Endothelial cell of umbilical vein (primary cell): ENCODE results near the gene WDHD1. TPM values are rescaled to one million over a fixed set of nuclear protein-coding genes. Genes with fewer than 3 reads are reported as not detected.

ENCODE experiments used
- BruUV-seq: library from RNA; stranded (reverse); fragments of 400-500 nt; replicated peaks from 2 replicates; lab custom pipeline; 2021; lab: Mats Ljungman, UMichigan
- CTCF ChIA-PET: fragments of 300-600, 350-600 bp; sonication (Branson Sonifier 250); formaldehyde crosslinking; loops from one replicate; lab custom pipeline; 2021; ENCODE audit warnings: antibody characterized with exemption, inconsistent platforms; lab: Charles Lee
- POLR2A ChIA-PET: fragments of 300-600, 350-600 bp; sonication (Branson Sonifier 250); formaldehyde crosslinking; loops from one replicate; lab custom pipeline; 2021; ENCODE audit warnings: antibody characterized with exemption, inconsistent platforms; lab: Charles Lee
- DNase-seq: peaks from one replicate; pipeline ENCODE4 v3.0.0-alpha.2; 2011; ENCODE audit warnings: low read depth, low spot score
- FAIRE-seq: peaks from 2 replicates; lab custom pipeline; 2011; peaks lifted over from hg19 to GRCh38; lab: Jason Lieb, UNC
- H2AFZ ChIP-seq: 2 replicates; pipeline ENCODE4 v1.6.0; 2012; ENCODE audit warnings: low read depth, low read length, control low read depth, inconsistent platforms
- H3K27ac ChIP-seq: 2 replicates; pipeline ENCODE4 v1.5.1; 2011; ENCODE audit warnings: low read depth, mild to moderate bottlenecking, control low read depth, low read length, moderate library complexity; ENCODE audit not compliant: insufficient read depth
- H3K27me3 ChIP-seq, 2 experiments: 2 replicates each; pipeline versions ENCODE4 v1.6.0 to v1.6.1; 2011; ENCODE audit warnings: low read length in 2 of 2, mixed read lengths in 1 of 2; ENCODE audit not compliant: control insufficient read depth in 2 of 2, insufficient read depth in 2 of 2
- H3K36me3 ChIP-seq, 2 experiments: 2 replicates in 1 of 2; 3 replicates in 1 of 2; pipeline ENCODE4 v1.5.1; 2011; ENCODE audit warnings: low read length in 2 of 2, mild to moderate bottlenecking in 1 of 2, moderate library complexity in 1 of 2; ENCODE audit not compliant: control insufficient read depth in 2 of 2, insufficient read depth in 2 of 2; ENCODE audit errors: extremely low read depth in 1 of 2
- H3K4me1 ChIP-seq: 3 replicates; pipeline ENCODE4 v1.5.1; 2011; ENCODE audit warnings: mild to moderate bottlenecking, low read length; ENCODE audit not compliant: control insufficient read depth, insufficient read depth; ENCODE audit errors: extremely low read depth
- H3K4me2 ChIP-seq: 2 replicates; pipeline ENCODE4 v1.6.1; 2011; ENCODE audit warnings: low read length, control low read depth, mixed read lengths; ENCODE audit not compliant: insufficient read depth
- H3K4me3 ChIP-seq, 3 experiments: fragments of 200-600 bp in 1 of 3; sonication (generic), shearing (Covaris generic) in 1 of 3; replicated peaks in 1 of 3; 2 replicates each; pipeline ENCODE4 v1.5.1; 2011 to 2016; ENCODE audit warnings: control low read depth in 3 of 3, low read length in 3 of 3, mild to moderate bottlenecking in 2 of 3, inconsistent platforms in 1 of 3, low read depth in 1 of 3, moderate library complexity in 1 of 3; ENCODE audit not compliant: insufficient read depth in 1 of 3
- H3K79me2 ChIP-seq: 2 replicates; pipeline ENCODE4 v1.6.0; 2012; ENCODE audit warnings: low read length, inconsistent platforms; ENCODE audit not compliant: control insufficient read depth, insufficient read depth
- H3K9ac ChIP-seq: replicated peaks from 2 replicates; pipeline ENCODE3; 2011; ENCODE audit warnings: low read length, control low read depth; ENCODE audit not compliant: insufficient read depth; ENCODE audit errors: extremely low read depth
- H3K9me1 ChIP-seq: replicated peaks from 3 replicates; pipeline ENCODE4 v1.6.0; 2011; ENCODE audit warnings: mild to moderate bottlenecking, low read length; ENCODE audit not compliant: control insufficient read depth, insufficient read depth; ENCODE audit errors: extremely low read depth
- H3K9me3 ChIP-seq: replicated peaks from 2 replicates; pipeline ENCODE4 v1.5.1; 2012; ENCODE audit warnings: low read length, inconsistent platforms; ENCODE audit not compliant: control insufficient read depth, insufficient read depth
- H4K20me1 ChIP-seq: replicated peaks from 2 replicates; pipeline ENCODE3; 2011; ENCODE audit warnings: mild to moderate bottlenecking, low read length; ENCODE audit not compliant: control insufficient read depth, insufficient read depth; ENCODE audit errors: extremely low read depth
- EZH2 ChIP-seq: IDR thresholded peaks from 2 replicates; pipeline ENCODE4 v1.6.1; 2012; ENCODE audit warnings: borderline replicate concordance, low read depth, mild to moderate bottlenecking, moderate library complexity, low read length, inconsistent platforms; ENCODE audit not compliant: severe bottlenecking
- FOS ChIP-seq: IDR thresholded peaks from 2 replicates; pipeline ENCODE4 v1.6.1; 2011; ENCODE audit warnings: mild to moderate bottlenecking, low read length, moderate library complexity, borderline replicate concordance; ENCODE audit not compliant: insufficient read depth
- GATA2 ChIP-seq: IDR thresholded peaks from 2 replicates; pipeline ENCODE4 v1.7.0; 2011; ENCODE audit warnings: low read depth, mild to moderate bottlenecking, moderate library complexity, mixed read lengths, low read length; ENCODE audit not compliant: insufficient read length, insufficient read depth
- JUN ChIP-seq: IDR thresholded peaks from 2 replicates; pipeline ENCODE4 v1.6.1; 2011; ENCODE audit warnings: borderline replicate concordance, low read depth; ENCODE audit not compliant: insufficient read length, insufficient read depth
- MYC ChIP-seq: IDR thresholded peaks from one replicate; pipeline ENCODE4 v1.6.1; 2011; ENCODE audit warnings: mild to moderate bottlenecking, low read depth, low read length
- POLR2A ChIP-seq: IDR thresholded peaks from 2 replicates; pipeline ENCODE4 v1.6.1; 2012; ENCODE audit warnings: low read depth, mild to moderate bottlenecking, control low read depth, low read length
- POLR2AphosphoS5 ChIP-seq: IDR thresholded peaks from 2 replicates; pipeline ENCODE4 v1.6.1; 2012; ENCODE audit warnings: low read depth, mild to moderate bottlenecking, control low read depth, low read length, moderate library complexity; ENCODE audit not compliant: insufficient read depth
- dilution Hi-C: fragments of 300-500 bp; cut with MboI; formaldehyde crosslinking; loops from one replicate; pipeline ENCODE4 v1.15.0; 2019; ENCODE audit warnings: low sequenced_read_pairs; ENCODE audit not compliant: extremely low pct_ligation_motif_present
- intact Hi-C: fragments of 100-400 bp; cut with micrococcal nuclease; formaldehyde crosslinking; loops from one replicate; pipeline ENCODE4 v1.10.0; 2022
- polyA plus RNA-seq, 4 experiments: library from polyadenylated mRNA; depleted of rRNA in 3 of 4; stranded (reverse) in 3 of 4; unstranded in 1 of 4; fragments of >200 nt; gene quantifications; 2 replicates each; pipeline versions ENCODE4 v1.2.1 to v1.2.3, GENCODE V29; 2011 to 2012; ENCODE audit warnings: missing spikeins in 1 of 4
- total RNA-seq: library from RNA; stranded (reverse); gene quantifications from 2 replicates; pipeline ENCODE4 v1.2.3, GENCODE V29; 2021
- TF ChIP-seq, protein P1 (sequence below), 2 donors: IDR thresholded peaks; 1 replicate in 1 of 2; 2 replicates in 1 of 2; pipeline ENCODE4 v1.5.1; 2011; ENCODE audit warnings: low read length in 2 of 2, mild to moderate bottlenecking in 2 of 2, moderate library complexity in 2 of 2, control low read depth in 1 of 2, inconsistent platforms in 1 of 2, low read depth in 1 of 2; ENCODE audit not compliant: insufficient read depth in 1 of 2; ENCODE audit errors: extremely low read depth in 1 of 2
- TF ChIP-seq, protein P2 (sequence below): IDR thresholded peaks from 2 replicates; pipeline ENCODE4 v1.6.1; 2011; ENCODE audit not compliant: insufficient read depth, insufficient read length

WDHD1 gene
- total and polyA plus RNA-seq, 2 donors (not counting 3 experiments of a cell fraction or from before 2014, with no cell fraction given), result 3.1 to 22.5 TPM

- Histone ChIP-seq H3K27ac (no peak overlapping the region), H3K4me3 (no peak overlapping the region), H3K79me2 (no peaks in the 10 kb centered on the region), H3K36me3 (peaks cover 0 to 4% of the 10 kb centered on the region in 2 experiments), H3K4me2 (no peak overlapping the region), H3K9me1 (no peaks in the 10 kb centered on the region), H3K27me3 (no peaks in the 10 kb centered on the region), H3K9me3 (no peaks in the 10 kb centered on the region), H2AFZ (no peak overlapping the region), H4K20me1 (no peaks in the 10 kb centered on the region), H3K9ac (no peak overlapping the region), H3K4me1 (peaks cover 3% of the 10 kb centered on the region)
- FAIRE-seq (no peak), DNase-seq (no peak)
- TF ChIP-seq JUN, result no peak
- TF ChIP-seq FOS, result no peak
- TF ChIP-seq MYC, result no peak
- TF ChIP-seq EZH2, result no peak
- TF ChIP-seq POLR2A, result no peak
- TF ChIP-seq, protein P1, sequence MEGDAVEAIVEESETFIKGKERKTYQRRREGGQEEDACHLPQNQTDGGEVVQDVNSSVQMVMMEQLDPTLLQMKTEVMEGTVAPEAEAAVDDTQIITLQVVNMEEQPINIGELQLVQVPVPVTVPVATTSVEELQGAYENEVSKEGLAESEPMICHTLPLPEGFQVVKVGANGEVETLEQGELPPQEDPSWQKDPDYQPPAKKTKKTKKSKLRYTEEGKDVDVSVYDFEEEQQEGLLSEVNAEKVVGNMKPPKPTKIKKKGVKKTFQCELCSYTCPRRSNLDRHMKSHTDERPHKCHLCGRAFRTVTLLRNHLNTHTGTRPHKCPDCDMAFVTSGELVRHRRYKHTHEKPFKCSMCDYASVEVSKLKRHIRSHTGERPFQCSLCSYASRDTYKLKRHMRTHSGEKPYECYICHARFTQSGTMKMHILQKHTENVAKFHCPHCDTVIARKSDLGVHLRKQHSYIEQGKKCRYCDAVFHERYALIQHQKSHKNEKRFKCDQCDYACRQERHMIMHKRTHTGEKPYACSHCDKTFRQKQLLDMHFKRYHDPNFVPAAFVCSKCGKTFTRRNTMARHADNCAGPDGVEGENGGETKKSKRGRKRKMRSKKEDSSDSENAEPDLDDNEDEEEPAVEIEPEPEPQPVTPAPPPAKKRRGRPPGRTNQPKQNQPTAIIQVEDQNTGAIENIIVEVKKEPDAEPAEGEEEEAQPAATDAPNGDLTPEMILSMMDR (IDR thresholded peaks at IDR 0.05; ENCODE audit: extremely low read depth in 1 of 2, insufficient read depth in 1 of 2, low read depth in 1 of 2, low read length in 2 of 2), result no peak
- TF ChIP-seq POLR2AphosphoS5, result no peak
- TF ChIP-seq, protein P2, sequence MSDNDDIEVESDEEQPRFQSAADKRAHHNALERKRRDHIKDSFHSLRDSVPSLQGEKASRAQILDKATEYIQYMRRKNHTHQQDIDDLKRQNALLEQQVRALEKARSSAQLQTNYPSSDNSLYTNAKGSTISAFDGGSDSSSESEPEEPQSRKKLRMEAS, result no peak
- TF ChIP-seq GATA2, result no peak
- CTCF ChIA-PET, result interaction anchor here (0.7 to 1.0 kb wide), 2 partner anchors 22 to 47 kb away, joined by 3 read pairs; partner anchors contain the start of genes MAPK1IP1L, SOCS4 and WDHD1
- intact Hi-C loops (no loop called here), dilution Hi-C loops (no loop called here)
- no TSS peak for BruUV-seq
- POLR2A ChIA-PET, result no interaction called here
Observed at GRCh38 chr14:55005071-55005470, 21.8 kb downstream of the WDHD1 start.
